Left renal pelvis (tissue), 4 donors: ENCODE measurements around the gene PCDHB5. TPM values are rescaled to one million over a fixed set of nuclear protein-coding genes. Genes with fewer than 3 reads are reported as not detected.
"Not testable (repeated sequence)": the region's sequence is repeated elsewhere in the genome, so short reads cannot be mapped to it uniquely, and the experiment has no call there.

Source experiments
- DNase-seq, 4 donors: peaks; one replicate each; pipeline ENCODE4 v3.0.0-alpha.2; 2013; ENCODE audit warnings: low read depth in 4 of 4, low spot score in 3 of 4
- polyA plus RNA-seq, 4 donors: library from polyadenylated mRNA; unstranded; fragments of 120-200 nt; gene quantifications; one replicate each; pipeline ENCODE4 v1.2.1, GENCODE V29; 2013; ENCODE audit not compliant: insufficient read length in 4 of 4

PCDHB5 gene
- polyA plus RNA-seq: 10 to 100 TPM in 1 of 4 donors, 1 to 10 TPM in 3; 5.6 to 10.5 (median 8.0) TPM

DNA sequence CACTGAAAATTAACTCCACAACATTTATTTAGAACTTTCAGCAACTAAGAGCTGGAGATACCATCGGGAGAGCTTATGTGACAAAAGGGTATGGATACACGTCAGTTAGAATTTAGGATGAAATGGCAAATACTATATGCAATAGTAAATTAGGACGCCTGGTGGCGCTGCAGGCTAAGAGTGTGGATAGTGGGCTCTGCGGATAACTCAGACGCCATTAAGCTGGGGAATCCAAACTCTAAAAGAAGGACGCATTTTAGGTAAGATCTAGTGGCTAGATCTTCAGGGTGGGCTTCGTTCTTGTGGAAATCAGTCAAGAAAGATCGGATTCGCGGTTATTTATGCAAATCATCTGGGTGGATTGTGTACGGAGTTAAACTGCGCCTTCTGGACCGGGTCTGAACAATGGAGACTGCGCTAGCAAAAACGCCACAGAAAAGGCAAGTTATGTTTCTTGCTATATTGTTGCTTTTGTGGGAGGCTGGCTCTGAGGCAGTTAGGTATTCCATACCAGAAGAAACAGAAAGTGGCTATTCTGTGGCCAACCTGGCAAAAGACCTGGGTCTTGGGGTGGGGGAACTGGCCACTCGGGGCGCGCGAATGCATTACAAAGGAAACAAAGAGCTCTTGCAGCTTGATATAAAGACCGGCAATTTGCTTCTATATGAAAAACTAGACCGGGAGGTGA lies at the start of gene PCDHB5:
Gene PCDHB5, plus strand, starts transcription at position 177 of the 688 bp plus-strand sequence. Its CDS starts 229 bp downstream, at position 406.
- DNase-seq: no peak

DNA sequence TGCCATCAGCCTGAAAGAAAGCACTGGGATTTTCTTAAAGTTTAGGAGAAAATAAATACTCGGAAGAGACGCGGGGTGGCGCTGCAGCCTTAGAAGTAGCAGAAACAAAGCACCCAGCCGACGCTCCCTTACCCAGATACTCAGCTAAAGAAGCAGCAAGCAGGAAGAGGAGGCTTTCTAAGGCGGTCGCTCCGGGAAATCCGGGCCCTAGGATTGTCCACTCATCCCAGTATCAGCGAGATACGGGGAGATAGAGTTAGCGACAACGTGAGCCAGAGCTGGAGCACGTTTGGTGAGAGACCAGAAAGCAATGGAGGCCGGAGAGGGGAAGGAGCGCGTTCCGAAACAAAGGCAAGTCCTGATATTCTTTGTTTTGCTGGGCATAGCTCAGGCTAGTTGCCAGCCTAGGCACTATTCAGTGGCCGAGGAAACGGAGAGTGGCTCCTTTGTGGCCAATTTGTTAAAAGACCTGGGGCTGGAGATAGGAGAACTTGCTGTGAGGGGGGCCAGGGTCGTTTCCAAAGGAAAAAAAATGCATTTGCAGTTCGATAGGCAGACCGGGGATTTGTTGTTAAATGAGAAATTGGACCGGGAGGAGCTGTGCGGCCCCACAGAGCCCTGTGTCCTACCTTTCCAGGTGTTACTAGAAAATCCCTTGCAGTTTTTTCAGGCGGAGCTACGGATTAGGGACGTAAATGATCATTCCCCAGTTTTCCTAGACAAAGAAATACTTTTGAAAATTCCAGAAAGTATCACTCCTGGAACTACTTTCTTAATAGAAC lies 40.3 kb upstream of the PCDHB5 start, which contains the start of gene PCDHB2:
Gene PCDHB2, plus strand, starts transcription at position 135 of the 782 bp plus-strand sequence. Its CDS starts 176 bp downstream, at position 311.
- no peak for DNase-seq

DNA sequence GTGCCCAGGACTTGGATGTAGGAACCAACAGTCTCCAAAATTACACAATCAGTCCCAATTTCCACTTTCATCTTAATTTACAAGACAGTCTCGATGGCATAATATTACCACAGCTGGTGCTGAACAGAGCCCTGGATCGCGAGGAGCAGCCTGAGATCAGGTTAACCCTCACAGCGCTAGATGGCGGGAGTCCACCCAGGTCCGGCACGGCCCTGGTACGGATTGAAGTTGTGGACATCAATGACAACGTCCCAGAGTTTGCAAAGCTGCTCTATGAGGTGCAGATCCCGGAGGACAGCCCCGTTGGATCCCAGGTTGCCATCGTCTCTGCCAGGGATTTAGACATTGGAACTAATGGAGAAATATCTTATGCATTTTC lies 39.8 kb upstream of the PCDHB5 start:
- no peak for DNase-seq

DNA sequence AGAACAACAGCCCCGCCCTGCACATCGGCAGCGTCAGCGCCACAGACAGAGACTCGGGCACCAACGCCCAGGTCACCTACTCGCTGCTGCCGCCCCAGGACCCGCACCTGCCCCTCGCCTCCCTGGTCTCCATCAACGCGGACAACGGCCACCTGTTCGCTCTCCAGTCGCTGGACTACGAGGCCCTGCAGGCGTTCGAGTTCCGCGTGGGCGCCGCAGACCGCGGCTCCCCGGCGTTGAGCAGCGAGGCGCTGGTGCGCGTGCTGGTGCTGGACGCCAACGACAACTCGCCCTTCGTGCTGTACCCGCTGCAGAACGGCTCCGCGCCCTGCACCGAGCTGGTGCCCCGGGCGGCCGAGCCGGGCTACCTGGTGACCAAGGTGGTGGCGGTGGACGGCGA lies 38.8 kb upstream of the PCDHB5 start:
- DNase-seq: not testable (repeated sequence)

DNA sequence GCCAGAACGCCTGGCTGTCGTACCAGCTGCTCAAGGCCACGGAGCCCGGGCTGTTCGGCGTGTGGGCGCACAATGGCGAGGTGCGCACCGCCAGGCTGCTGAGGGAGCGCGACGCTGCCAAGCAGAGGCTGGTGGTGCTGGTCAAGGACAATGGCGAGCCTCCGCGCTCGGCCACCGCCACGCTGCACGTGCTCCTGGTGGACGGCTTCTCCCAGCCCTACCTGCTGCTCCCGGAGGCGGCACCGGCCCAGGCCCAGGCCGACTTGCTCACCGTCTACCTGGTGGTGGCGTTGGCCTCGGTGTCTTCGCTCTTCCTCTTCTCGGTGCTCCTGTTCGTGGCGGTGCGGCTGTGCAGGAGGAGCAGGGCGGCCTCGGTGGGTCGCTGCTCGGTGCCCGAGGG lies 38.4 kb upstream of the PCDHB5 start:
- not testable (repeated sequence) for DNase-seq

DNA sequence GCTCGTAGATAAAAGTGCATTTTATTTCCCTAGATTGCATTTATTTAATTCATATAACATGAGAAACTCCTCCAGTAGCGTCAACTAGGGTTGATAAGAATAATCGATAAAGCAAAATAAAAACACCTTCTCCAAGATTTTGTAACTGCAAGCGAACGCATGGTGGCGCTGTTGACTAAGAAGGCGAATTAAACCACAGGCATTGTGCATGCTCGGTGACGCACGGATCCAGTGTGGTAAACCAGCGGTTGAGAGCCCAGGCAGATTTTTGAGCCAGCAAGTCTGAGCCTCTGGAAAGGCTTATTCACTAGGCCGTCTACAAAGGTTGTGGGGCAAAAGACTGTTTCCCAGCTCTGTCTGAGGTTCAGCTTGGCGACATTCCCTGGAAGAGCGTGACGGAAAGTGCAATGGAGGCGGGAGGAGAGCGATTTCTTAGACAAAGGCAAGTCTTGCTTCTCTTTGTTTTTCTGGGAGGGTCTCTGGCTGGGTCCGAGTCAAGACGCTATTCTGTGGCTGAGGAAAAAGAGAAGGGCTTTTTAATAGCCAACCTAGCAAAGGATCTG lies 34.7 kb upstream of the PCDHB5 start, which contains the start of gene PCDHB3:
Gene PCDHB3, plus strand, starts transcription at position 231 of the 563 bp plus-strand sequence. Its CDS starts 177 bp downstream, at position 408.
- no peak for DNase-seq

DNA sequence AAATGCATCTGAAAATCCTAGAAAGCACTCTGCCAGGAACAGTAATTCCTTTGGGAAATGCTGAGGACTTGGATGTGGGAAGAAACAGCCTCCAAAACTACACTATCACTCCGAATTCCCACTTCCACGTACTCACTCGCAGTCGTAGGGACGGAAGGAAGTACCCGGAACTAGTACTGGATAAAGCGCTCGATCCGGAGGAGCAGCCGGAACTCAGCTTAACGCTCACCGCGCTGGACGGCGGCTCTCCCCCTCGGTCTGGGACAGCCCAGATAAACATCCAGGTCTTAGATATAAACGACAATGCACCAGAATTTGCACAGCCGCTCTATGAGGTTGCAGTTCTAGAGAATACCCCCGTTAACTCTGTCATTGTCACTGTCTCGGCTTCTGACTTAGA lies 33.9 kb upstream of the PCDHB5 start:
- no peak for DNase-seq

DNA sequence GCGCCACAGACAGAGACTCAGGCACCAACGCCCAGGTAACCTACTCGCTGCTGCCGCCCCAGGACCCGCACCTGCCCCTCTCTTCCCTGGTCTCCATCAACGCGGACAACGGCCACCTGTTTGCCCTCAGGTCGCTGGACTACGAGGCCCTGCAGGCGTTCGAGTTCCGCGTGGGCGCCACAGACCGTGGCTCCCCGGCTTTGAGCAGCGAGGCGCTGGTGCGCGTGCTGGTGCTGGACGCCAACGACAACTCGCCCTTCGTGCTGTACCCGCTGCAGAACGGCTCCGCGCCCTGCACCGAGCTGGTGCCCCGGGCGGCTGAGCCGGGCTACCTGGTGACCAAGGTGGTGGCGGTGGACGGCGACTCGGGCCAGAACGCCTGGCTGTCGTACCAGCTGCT lies 32.9 kb upstream of the PCDHB5 start:
- not testable (repeated sequence) for DNase-seq

DNA sequence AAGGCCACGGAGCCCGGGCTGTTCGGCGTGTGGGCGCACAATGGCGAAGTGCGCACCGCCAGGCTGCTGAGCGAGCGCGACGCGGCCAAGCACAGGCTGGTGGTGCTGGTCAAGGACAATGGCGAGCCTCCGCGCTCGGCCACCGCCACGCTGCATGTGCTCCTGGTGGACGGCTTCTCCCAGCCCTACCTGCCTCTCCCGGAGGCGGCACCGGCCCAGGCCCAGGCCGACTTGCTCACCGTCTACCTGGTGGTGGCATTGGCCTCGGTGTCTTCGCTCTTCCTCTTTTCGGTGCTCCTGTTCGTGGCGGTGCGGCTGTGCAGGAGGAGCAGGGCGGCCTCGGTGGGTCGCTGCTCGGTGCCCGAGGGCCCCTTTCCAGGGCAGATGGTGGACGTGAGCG lies 32.5 kb upstream of the PCDHB5 start:
- DNase-seq: not testable (repeated sequence)

DNA sequence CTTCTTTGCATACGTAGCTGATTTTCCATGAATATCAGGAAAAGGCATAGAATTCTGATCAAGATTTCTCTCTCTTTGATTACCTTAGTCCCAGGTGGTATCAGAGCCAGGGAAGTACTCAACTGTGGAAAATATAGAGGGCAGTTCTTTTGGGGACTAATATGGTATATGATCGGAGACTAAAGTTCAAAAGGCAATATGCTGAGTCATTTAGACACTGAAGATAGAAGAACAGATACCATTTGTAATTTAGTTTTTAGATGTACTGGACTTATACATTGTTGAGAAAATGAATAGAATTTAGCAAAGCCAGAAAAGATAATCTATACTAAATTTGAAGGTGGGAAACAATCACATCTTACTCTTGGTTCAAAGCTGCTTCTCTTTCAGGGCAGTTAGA lies 29.7 kb upstream of the PCDHB5 start:
- no peak for DNase-seq

DNA sequence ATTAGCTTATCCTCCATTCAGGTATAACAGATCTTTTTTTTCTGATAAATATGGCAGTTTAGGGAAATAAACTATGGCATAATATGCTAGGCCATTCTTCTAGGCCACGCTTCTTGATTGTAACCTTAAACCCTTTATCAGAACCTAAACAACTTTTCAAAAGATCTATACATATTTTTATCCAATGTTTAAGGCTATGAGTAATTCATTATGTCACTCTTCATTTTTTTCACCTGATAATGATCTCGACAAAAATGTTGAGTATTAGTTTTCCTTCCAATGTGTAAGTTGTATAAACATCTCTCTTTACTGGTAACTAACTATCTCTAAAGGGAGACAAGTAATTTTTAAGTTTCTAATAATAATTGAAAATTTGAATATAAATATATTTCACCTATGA lies 15.8 kb upstream of the PCDHB5 start:
- DNase-seq: no peak

DNA sequence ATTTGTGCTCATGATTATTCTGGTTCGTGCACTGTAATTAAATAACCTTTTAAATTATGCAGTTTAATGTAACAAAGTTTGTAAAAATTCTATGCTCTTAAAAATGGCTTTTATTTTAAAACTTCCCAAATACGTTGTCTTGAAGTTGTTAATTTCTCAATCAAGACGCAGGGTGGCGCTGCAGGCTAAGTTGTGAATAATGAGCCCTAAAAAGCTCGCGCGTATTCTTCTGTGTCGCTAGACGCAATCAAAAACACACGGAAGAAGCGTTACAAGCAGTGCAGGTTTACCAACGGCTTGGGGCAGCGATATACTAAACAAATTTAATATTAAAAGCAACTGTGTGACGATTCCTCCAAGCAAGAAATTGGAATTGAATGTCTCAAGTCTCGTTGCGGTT lies 13.4 kb upstream of the PCDHB5 start, which contains the start of gene PCDHB4:
Gene PCDHB4, plus strand, starts transcription at position 256 of the 400 bp plus-strand sequence. CDS start 181 bp downstream, outside the sequence.
- no peak for DNase-seq

DNA sequence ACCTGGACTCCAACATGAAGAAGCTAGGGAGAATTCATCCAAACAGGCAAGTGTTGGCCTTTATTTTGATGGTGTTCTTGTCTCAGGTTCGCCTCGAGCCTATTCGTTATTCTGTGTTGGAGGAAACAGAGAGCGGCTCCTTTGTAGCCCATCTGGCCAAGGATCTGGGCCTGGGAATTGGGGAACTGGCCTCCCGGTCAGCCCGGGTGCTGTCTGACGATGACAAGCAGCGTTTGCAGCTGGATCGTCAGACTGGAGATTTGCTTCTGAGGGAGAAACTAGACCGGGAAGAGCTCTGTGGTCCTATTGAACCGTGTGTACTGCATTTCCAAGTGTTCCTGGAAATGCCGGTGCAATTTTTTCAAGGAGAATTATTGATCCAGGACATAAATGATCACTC lies 13.0 kb upstream of the PCDHB5 start:
- DNase-seq: no peak

DNA sequence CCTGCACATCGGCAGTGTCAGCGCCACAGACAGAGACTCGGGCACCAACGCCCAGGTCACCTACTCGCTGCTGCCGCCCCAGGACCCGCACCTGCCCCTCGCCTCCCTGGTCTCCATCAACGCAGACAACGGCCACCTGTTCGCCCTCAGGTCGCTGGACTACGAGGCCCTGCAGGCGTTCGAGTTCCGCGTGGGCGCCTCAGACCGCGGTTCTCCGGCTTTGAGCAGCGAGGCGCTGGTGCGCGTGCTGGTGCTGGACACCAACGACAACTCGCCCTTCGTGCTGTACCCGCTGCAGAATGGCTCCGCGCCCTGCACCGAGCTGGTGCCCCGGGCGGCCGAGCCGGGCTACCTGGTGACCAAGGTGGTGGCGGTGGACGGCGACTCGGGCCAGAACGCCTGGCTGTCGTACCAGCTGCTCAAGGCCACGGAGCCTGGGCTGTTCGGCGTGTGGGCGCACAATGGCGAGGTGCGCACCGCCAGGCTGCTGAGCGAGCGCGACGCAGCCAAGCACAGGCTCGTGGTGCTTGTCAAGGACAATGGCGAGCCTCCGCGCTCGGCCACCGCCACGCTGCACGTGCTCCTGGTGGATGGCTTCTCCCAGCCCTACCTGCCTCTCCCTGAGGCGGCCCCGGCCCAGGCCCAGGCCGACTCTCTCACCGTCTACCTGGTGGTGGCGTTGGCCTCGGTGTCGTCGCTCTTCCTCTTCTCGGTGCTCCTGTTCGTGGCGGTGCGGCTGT lies 11.4 kb upstream of the PCDHB5 start:
- not testable (repeated sequence) for DNase-seq

DNA sequence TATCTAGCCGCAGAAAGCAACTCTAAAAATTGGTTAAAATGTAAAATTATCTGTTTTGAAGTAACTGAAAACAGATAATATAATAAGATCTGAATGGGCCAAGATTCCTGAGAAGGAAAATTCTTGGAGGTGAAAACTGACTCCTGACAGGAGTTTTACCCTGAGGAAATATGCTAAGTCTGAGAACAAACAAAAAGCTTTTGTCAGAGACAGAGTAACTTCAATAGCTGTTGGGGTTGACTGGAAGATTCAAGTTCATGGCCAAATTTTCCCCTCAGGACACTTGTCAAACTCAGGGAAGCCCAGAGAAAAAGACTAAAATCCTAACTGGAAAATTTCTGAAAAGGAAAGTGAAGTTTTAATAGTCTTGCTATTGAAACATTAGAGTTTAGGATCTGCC lies 7.7 kb upstream of the PCDHB5 start:
- DNase-seq: no peak

DNA sequence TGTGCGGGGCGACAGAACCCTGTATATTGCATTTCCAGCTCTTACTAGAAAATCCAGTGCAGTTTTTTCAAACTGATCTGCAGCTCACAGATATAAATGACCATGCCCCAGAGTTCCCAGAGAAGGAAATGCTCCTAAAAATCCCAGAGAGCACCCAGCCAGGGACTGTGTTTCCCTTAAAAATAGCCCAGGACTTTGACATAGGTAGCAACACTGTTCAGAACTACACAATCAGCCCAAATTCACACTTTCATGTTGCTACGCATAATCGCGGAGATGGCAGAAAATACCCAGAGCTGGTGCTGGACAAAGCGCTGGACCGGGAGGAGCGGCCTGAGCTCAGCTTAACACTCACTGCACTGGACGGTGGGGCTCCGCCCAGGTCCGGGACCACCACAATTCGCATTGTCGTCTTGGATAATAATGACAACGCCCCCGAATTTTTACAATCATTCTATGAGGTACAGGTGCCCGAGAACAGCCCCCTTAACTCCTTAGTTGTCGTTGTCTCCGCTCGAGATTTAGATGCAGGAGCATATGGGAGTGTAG lies 786 bp downstream of the PCDHB5 start:
- no peak for DNase-seq

DNA sequence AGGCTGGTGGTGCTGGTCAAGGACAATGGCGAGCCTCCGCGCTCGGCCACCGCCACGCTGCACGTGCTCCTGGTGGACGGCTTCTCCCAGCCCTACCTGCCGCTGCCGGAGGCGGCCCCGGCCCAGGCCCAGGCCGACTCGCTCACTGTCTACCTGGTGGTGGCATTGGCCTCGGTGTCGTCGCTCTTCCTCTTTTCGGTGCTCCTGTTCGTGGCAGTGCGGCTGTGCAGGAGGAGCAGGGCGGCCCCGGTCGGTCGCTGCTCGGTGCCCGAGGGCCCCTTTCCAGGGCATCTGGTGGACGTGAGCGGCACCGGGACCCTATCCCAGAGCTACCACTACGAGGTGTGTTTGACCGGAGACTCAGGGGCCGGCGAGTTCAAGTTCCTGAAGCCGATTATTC lies 2.3 kb downstream of the PCDHB5 start:
- not testable (repeated sequence) for DNase-seq

DNA sequence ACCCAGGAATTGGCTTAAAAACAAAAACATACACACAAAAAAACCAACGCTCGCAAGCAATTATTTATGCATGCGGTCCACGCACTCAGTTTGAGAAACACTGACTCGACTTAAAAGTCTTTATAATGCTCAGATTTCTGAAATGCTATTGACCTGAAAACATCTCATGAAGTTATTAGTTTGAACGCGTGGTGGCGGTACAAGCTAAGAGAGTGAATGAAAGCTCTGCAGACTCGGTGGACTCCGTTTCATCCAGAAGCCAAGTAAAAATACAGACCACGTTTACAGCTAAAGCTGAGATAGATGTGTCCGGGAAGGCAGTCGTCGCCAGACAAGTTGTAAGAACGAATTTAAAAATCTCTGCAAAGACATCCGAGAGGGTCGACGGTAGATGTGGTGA lies 14.8 kb downstream of the PCDHB5 start, which contains the start of gene PCDHB6:
Gene PCDHB6, plus strand, starts transcription at position 246 of the 400 bp plus-strand sequence. CDS start 201 bp downstream, outside the sequence.
- DNase-seq: no peak

DNA sequence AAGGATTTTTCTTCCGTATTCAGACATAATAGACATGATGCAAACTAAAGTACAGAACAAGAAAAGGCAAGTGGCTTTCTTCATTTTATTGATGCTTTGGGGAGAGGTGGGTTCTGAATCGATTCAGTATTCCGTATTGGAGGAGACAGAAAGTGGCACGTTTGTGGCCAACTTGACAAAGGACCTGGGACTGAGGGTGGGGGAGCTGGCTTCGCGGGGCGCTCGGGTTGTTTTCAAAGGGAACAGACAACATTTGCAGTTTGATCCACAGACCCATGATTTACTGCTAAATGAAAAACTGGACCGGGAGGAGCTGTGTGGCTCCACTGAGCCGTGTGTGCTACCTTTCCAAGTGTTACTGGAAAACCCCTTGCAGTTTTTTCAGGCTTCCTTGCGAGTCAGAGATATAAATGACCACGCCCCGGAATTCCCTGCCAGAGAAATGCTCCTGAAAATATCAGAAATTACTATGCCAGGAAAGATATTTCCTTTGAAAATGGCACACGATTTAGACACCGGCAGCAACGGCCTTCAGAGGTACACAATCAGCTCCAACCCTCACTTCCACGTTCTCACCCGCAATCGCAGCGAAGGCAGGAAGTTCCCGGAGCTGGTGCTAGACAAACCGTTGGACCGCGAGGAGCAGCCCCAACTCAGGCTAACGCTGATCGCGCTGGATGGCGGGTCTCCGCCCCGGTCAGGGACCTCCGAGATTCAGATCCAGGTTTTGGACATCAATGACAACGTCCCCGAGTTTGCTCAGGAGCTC lies 15.4 kb downstream of the PCDHB5 start:
- DNase-seq: no peak

DNA sequence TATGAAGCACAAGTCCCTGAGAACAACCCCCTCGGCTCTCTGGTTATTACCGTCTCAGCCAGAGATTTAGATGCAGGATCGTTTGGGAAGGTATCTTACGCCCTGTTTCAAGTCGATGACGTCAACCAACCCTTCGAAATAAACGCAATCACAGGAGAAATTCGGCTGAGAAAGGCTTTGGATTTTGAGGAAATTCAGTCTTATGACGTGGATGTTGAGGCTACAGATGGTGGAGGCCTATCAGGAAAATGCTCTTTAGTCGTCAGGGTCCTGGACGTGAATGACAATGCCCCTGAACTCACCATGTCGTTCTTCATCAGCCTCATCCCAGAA lies 16.0 kb downstream of the PCDHB5 start:
- no peak for DNase-seq
